Medulla oblongata (tissue), 1 donor: ENCODE results near the gene MATCAP1.

ENCODE experiments used
- DNase-seq: peaks from one replicate; pipeline ENCODE4 v3.0.0-alpha.2; 2015; ENCODE audit errors: extremely low spot score

Gene MATCAP1

DNA sequence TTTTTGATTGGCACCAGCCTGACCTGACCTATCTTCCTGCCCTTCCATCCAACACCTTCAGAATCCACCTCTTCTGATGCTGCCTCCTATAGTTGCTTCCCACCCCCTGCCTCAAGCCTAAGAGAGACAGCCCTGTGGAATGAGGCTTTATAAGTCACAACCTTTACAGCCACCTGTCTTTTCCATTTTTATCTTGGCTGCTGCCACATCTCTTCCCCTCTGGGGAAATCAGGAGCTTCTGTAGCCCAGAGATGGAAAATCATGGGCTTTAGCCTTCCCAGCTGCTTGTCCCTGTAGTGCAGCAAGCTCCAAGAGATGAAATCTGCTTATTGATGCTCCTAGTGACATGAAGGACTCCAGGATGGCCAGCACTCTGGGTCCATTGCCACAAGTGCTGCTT, 55.3 kb downstream of the MATCAP1 start:
- no peak for DNase-seq
